Left ventricle myocardium inferior (tissue), 1 donor: Measurements from ENCODE around the gene UMODL1. TPM values are rescaled to one million over a fixed set of nuclear protein-coding genes. Genes with fewer than 3 reads are reported as not detected.

ENCODE experiments used
- DNase-seq: peaks from one replicate; pipeline ENCODE4 v3.0.0-alpha.2; 2020
- H3K27ac ChIP-seq: fragments of 200-600 bp; replicated peaks from 2 replicates; pipeline ENCODE4 v1.8.0; 2021
- H3K27me3 ChIP-seq: fragments of 200-600 bp; 2 replicates; pipeline ENCODE4 v1.8.0; 2021; ENCODE audit warnings: low read depth
- H3K36me3 ChIP-seq: fragments of 200-600 bp; 2 replicates; pipeline ENCODE4 v1.8.0; 2021
- H3K4me1 ChIP-seq: fragments of 200-600 bp; 2 replicates; pipeline ENCODE4 v1.8.0; 2021
- H3K4me3 ChIP-seq: fragments of 200-600 bp; 2 replicates; pipeline ENCODE4 v1.8.0; 2021; ENCODE audit warnings: mild to moderate bottlenecking, moderate library complexity
- H3K9me3 ChIP-seq: fragments of 200-600 bp; replicated peaks from 2 replicates; pipeline ENCODE4 v1.8.0; 2021
- CTCF ChIP-seq: fragments of 200-600 bp; IDR thresholded peaks from 2 replicates; pipeline ENCODE4 v1.8.0; 2021; ENCODE audit warnings: antibody characterized with exemption, mild to moderate bottlenecking, borderline replicate concordance
- intact Hi-C: fragments of 100-400 bp; cut with micrococcal nuclease; formaldehyde crosslinking; loops from one replicate; pipeline ENCODE4 v1.11.0; 2022
- total RNA-seq: library from RNA; stranded (reverse); fragmentation: NEBNext Ultra II Directional; extraction: Animal tissue kit (Norgen Biotek cat#: 25700); gene quantifications from one replicate; pipeline ENCODE4 v1.2.1, GENCODE V29; 2021
- donor health status: DM: no; HTN: yes; CAD: no; lungs with severe emphysema.

Gene UMODL1
- total RNA-seq, 1 donor from 2014 or later: 0.08 TPM

GRCh38 chr21:42117967-42118780, 47.1 kb downstream of the UMODL1 start:
- Histone ChIP-seq H3K4me3 (no peak overlapping the region), H3K27ac (no peak overlapping the region), H3K36me3 (no peaks in the 10 kb centered on the region), H3K27me3 (peaks cover 92% of the 10 kb centered on the region), H3K9me3 (no peaks in the 10 kb centered on the region), H3K4me1 (peaks cover 18% of the 10 kb centered on the region)
- intact Hi-C loops: loop anchor here (2.0 kb wide), 1 partner anchor 301 kb away; no protein-coding TSS in a partner anchor
- TF ChIP-seq CTCF: no peak
- no peak for DNase-seq

- Histone ChIP-seq H3K9me3 (no peaks in the 10 kb centered on the region), H3K27ac (no peak overlapping the region), H3K27me3 (peaks cover 92% of the 10 kb centered on the region), H3K36me3 (no peaks in the 10 kb centered on the region), H3K4me3 (no peak overlapping the region), H3K4me1 (peaks cover 12% of the 10 kb centered on the region)
- intact Hi-C loops: no loop called here
- no peak for DNase-seq
- TF ChIP-seq CTCF: no peak
These were observed 47.8 kb downstream of the UMODL1 start for GRCh38 chr21:42118901-42119300.

- DNase-seq: no peak
- intact Hi-C loops: no loop called here
- Histone ChIP-seq H3K27me3 (peaks cover 94% of the 10 kb centered on the region), H3K9me3 (no peaks in the 10 kb centered on the region), H3K4me1 (peaks cover 5% of the 10 kb centered on the region), H3K36me3 (no peaks in the 10 kb centered on the region), H3K4me3 (no peak overlapping the region), H3K27ac (no peak overlapping the region)
- TF ChIP-seq CTCF: no peak
These were observed 49.2 kb downstream of the UMODL1 start for GRCh38 chr21:42120101-42120902.

GRCh38 chr21:42120903-42121535, 49.9 kb downstream of the UMODL1 start:
- no peak for TF ChIP-seq CTCF
- H3K4me1 ChIP-seq: peaks cover 5% of the 10 kb centered on the region
- no peak for DNase-seq
- H3K9me3 ChIP-seq: no peaks in the 10 kb centered on the region
- peaks cover 96% of the 10 kb centered on the region for H3K27me3 ChIP-seq
- H3K36me3 ChIP-seq: no peaks in the 10 kb centered on the region
- H3K4me3 ChIP-seq: no peak overlapping the region
- no peak overlapping the region for H3K27ac ChIP-seq
- intact Hi-C loops: no loop called here

- DNase-seq: no peak
- Histone ChIP-seq H3K27ac (no peak overlapping the region), H3K9me3 (no peaks in the 10 kb centered on the region), H3K36me3 (no peaks in the 10 kb centered on the region), H3K4me3 (no peak overlapping the region), H3K4me1 (peaks cover 5% of the 10 kb centered on the region), H3K27me3 (peaks cover 96% of the 10 kb centered on the region)
- intact Hi-C loops: no loop called here
- TF ChIP-seq CTCF: no peak
These were observed 50.7 kb downstream of the UMODL1 start for GRCh38 chr21:42121794-42122193.
